A549 treated with GW870086 at 1 μM for 4 hours (cell line): ENCODE results near the gene OR4F17. TPM values are rescaled to one million over a fixed set of nuclear protein-coding genes. Genes with fewer than 3 reads are reported as not detected.

Experiments used
- total RNA-seq: library from RNA; stranded (reverse); fragments of 200-300 nt; extraction: Qiagen RNA extraction; gene quantifications from 5 replicates; pipeline ENCODE4 v1.2.3, GENCODE V29; 2022; ENCODE audit warnings: low read depth

OR4F17 gene
- total RNA-seq = not detected in 5 replicates

DNA sequence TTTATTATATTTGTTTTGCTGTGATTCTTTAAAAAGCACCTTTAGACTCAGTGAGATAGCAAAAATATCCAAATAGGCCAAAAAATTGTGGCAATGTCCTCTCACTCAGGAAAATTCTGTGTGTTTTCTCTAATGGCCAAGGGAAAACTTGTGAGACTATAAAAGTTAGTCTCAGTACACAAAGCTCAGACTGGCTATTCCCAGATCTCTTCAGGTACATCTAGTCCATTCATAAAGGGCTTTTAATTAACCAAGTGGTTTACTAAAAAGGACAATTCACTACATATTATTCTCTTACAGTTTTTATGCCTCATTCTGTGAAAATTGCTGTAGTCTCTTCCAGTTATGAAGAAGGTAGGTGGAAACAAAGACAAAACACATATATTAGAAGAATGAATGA lies at the start of gene OR4F17:
OR4F17 (plus strand) TSS at position 301 of the 400 bp plus-strand sequence. CDS start 3,575 bp downstream, outside the sequence.

Other genes starting within 250 kb of the OR4F17 start
- gene PLPP2, start 184.3 kb downstream of the OR4F17 start, total RNA-seq = 81.0 to 109 TPM (median 101 TPM) in 5 replicates
- 14.9 to 21.0 TPM (median 19.5 TPM) in 5 replicates for gene MIER2, start 237.7 kb downstream of the OR4F17 start, total RNA-seq